ENCODE results near the gene MRTFA.

- TF ChIP-seq CTCF (IDR thresholded peaks at IDR 0.05) (no peak), POLR2AphosphoS5 (IDR thresholded peaks at IDR 0.05) (no peak)
Measured at GRCh38 chr22:40578171-40578570, 58.3 kb downstream of the MRTFA start.
